ENCODE measurements around the gene PTPRE.

PTPRE gene

GRCh38 chr10:127904311-127905000 is 2.4 kb upstream of the PTPRE start:
- FAIRE-seq: no peak

GRCh38 chr10:127905001-127905847 is 1.7 kb upstream of the PTPRE start:
- FAIRE-seq: no peak
- DNase-seq (ENCODE audit: insufficient read length, low spot score): no peak
- TF ChIP-seq POLR2A (IDR thresholded peaks at IDR 0.05; ENCODE audit: low read depth, low read length): no peak

More at GRCh38 chr10:127904311-127905000, 2.4 kb upstream of the PTPRE start:
- no peak for TF ChIP-seq POLR2AphosphoS5 (IDR thresholded peaks at IDR 0.05; ENCODE audit: low read depth, low read length)
- no peak for TF ChIP-seq TAF1 (IDR thresholded peaks at IDR 0.05; ENCODE audit: low read depth, low read length)
- TF ChIP-seq POLR2A (IDR thresholded peaks at IDR 0.05; ENCODE audit: low read depth, low read length): no peak
- no peak for TF ChIP-seq PAX5 (IDR thresholded peaks at IDR 0.05; ENCODE audit: insufficient read depth, low read length, severe bottlenecking)
- no peak for TF ChIP-seq POU2F2 (IDR thresholded peaks at IDR 0.05; ENCODE audit: low read depth, low read length)
- TF ChIP-seq SPI1 (IDR thresholded peaks at IDR 0.05; ENCODE audit: low read depth, low read length): no peak
- no peak for DNase-seq (ENCODE audit: insufficient read length, low spot score)

GRCh38 chr10:127905848-127906261 is 1.0 kb upstream of the PTPRE start:
- FAIRE-seq (no peak), DNase-seq (ENCODE audit: insufficient read length, low spot score) (no peak)
- TF ChIP-seq POLR2AphosphoS5 (IDR thresholded peaks at IDR 0.05; ENCODE audit: low read depth, low read length) (no peak), PAX5 (IDR thresholded peaks at IDR 0.05; ENCODE audit: insufficient read depth, low read length, severe bottlenecking) (no peak), SPI1 (IDR thresholded peaks at IDR 0.05; ENCODE audit: low read depth, low read length) (no peak), POLR2A (IDR thresholded peaks at IDR 0.05; ENCODE audit: low read depth, low read length) (no peak), TAF1 (IDR thresholded peaks at IDR 0.05; ENCODE audit: low read depth, low read length) (no peak), POU2F2 (IDR thresholded peaks at IDR 0.05; ENCODE audit: low read depth, low read length) (no peak)

GRCh38 chr10:127907411-127908105 is 655 bp downstream of the PTPRE start:
- TF ChIP-seq POU2F2 (IDR thresholded peaks at IDR 0.05; ENCODE audit: low read depth, low read length) (no peak), PAX5 (IDR thresholded peaks at IDR 0.05; ENCODE audit: insufficient read depth, low read length, severe bottlenecking) (no peak), POLR2AphosphoS5 (IDR thresholded peaks at IDR 0.05; ENCODE audit: low read depth, low read length) (no peak), TAF1 (IDR thresholded peaks at IDR 0.05; ENCODE audit: low read depth, low read length) (no peak), SPI1 (IDR thresholded peaks at IDR 0.05; ENCODE audit: low read depth, low read length) (no peak), POLR2A (IDR thresholded peaks at IDR 0.05; ENCODE audit: low read depth, low read length) (no peak)
- no peak for DNase-seq (ENCODE audit: insufficient read length, low spot score)
- FAIRE-seq: no peak

- FAIRE-seq (no peak), DNase-seq (ENCODE audit: insufficient read length, low spot score) (no peak)
- TF ChIP-seq TAF1 (IDR thresholded peaks at IDR 0.05; ENCODE audit: low read depth, low read length) (no peak), PAX5 (IDR thresholded peaks at IDR 0.05; ENCODE audit: insufficient read depth, low read length, severe bottlenecking) (no peak), POLR2A (IDR thresholded peaks at IDR 0.05; ENCODE audit: low read depth, low read length) (no peak), POU2F2 (IDR thresholded peaks at IDR 0.05; ENCODE audit: low read depth, low read length) (no peak), SPI1 (IDR thresholded peaks at IDR 0.05; ENCODE audit: low read depth, low read length) (no peak), POLR2AphosphoS5 (IDR thresholded peaks at IDR 0.05; ENCODE audit: low read depth, low read length) (no peak)
Observed at GRCh38 chr10:127908106-127908958, 1.4 kb downstream of the PTPRE start.

- DNase-seq (ENCODE audit: insufficient read length, low spot score): no peak
- no peak for TF ChIP-seq TAF1 (IDR thresholded peaks at IDR 0.05; ENCODE audit: low read depth, low read length)
- no peak for TF ChIP-seq SPI1 (IDR thresholded peaks at IDR 0.05; ENCODE audit: low read depth, low read length)
- TF ChIP-seq POLR2AphosphoS5 (IDR thresholded peaks at IDR 0.05; ENCODE audit: low read depth, low read length): no peak
- TF ChIP-seq PAX5 (IDR thresholded peaks at IDR 0.05; ENCODE audit: insufficient read depth, low read length, severe bottlenecking): no peak
- TF ChIP-seq POLR2A (IDR thresholded peaks at IDR 0.05; ENCODE audit: low read depth, low read length): no peak
- no peak for TF ChIP-seq POU2F2 (IDR thresholded peaks at IDR 0.05; ENCODE audit: low read depth, low read length)
- FAIRE-seq: no peak
Observed at GRCh38 chr10:127908959-127909267, 2.0 kb downstream of the PTPRE start.

GRCh38 chr10:127909716-127910463 is 3.0 kb downstream of the PTPRE start:
- TF ChIP-seq SPI1 (IDR thresholded peaks at IDR 0.05; ENCODE audit: low read depth, low read length) (no peak), TAF1 (IDR thresholded peaks at IDR 0.05; ENCODE audit: low read depth, low read length) (no peak)
- FAIRE-seq: no peak
- DNase-seq (ENCODE audit: insufficient read length, low spot score): no peak

- FAIRE-seq (no peak), DNase-seq (ENCODE audit: insufficient read length, low spot score) (no peak)
- TF ChIP-seq TAF1 (IDR thresholded peaks at IDR 0.05; ENCODE audit: low read depth, low read length): no peak
- no peak for TF ChIP-seq PAX5 (IDR thresholded peaks at IDR 0.05; ENCODE audit: insufficient read depth, low read length, severe bottlenecking)
- TF ChIP-seq POU2F2 (IDR thresholded peaks at IDR 0.05; ENCODE audit: low read depth, low read length): no peak
- TF ChIP-seq POLR2A (IDR thresholded peaks at IDR 0.05; ENCODE audit: low read depth, low read length): no peak
- TF ChIP-seq SPI1 (IDR thresholded peaks at IDR 0.05; ENCODE audit: low read depth, low read length): no peak
Observed at GRCh38 chr10:127910464-127910770, 3.5 kb downstream of the PTPRE start.
